ENCODE data around the gene CAMTA1. TPM values are rescaled to one million over a fixed set of nuclear protein-coding genes. Genes with fewer than 3 reads are reported as not detected.

The CAMTA1 gene
- polyA plus RNA-seq, 1 of the 3 experiments (the other 2 are of a cell fraction), result 63.1 TPM

DNA sequence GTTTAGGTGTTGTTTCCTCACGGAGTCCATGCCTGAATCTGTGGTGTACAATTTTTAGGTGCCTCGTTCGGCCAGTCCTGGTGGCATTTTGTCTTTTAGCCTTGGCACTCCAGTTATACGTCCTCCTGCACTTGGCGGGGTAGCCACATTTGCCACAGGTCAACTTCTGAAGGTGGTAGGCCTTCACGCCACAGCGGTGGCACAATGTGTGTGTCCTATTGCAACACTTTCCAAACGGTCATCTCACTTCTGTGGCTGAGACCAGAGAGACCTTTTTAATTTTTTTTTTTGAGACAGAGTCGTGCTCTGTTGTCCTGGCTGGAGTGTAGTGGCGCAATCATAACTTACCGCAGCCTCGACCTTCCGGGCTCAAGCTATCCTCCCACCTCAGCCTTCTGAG, 49.1 kb downstream of the CAMTA1 start:
- CTCF ChIA-PET, result interaction anchor here (1.3 kb wide), 1 partner anchor 115 kb away, joined by 3 read pairs; no protein-coding TSS in a partner anchor
- 95% methylated on average over 13 of the region's 13 CpGs for WGBS (ENCODE audit: low lambda C conversion rate)
- TF ChIP-seq RXRA (IDR thresholded peaks at IDR 0.05; ENCODE audit: borderline replicate concordance, low read depth) (no peak), EP300 (IDR thresholded peaks at IDR 0.05; ENCODE audit: borderline replicate concordance in 1 of 2, low read depth in 1 of 2, low read length in 1 of 2) (no peak), JUND (IDR thresholded peaks at IDR 0.05) (no peak), MEF2A (IDR thresholded peaks at IDR 0.05; ENCODE audit: borderline replicate concordance, low read depth) (no peak), TAF1 (IDR thresholded peaks at IDR 0.05; ENCODE audit: borderline replicate concordance, low read depth, low read length) (no peak), YY1 (IDR thresholded peaks at IDR 0.05; ENCODE audit: low read depth) (no peak), RAD21 (IDR thresholded peaks at IDR 0.05; ENCODE audit: low read length) (no peak), GABPA (IDR thresholded peaks at IDR 0.05; ENCODE audit: low read depth) (no peak), RFX5 (IDR thresholded peaks at IDR 0.05; ENCODE audit: low read length) (no peak)
- TF ChIP-seq, protein P1, sequence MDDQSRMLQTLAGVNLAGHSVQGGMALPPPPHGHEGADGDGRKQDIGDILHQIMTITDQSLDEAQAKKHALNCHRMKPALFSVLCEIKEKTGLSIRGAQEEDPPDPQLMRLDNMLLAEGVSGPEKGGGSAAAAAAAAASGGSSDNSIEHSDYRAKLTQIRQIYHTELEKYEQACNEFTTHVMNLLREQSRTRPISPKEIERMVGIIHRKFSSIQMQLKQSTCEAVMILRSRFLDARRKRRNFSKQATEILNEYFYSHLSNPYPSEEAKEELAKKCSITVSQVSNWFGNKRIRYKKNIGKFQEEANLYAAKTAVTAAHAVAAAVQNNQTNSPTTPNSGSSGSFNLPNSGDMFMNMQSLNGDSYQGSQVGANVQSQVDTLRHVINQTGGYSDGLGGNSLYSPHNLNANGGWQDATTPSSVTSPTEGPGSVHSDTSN (IDR thresholded peaks at IDR 0.05), result no peak
- TF ChIP-seq, protein P2, sequence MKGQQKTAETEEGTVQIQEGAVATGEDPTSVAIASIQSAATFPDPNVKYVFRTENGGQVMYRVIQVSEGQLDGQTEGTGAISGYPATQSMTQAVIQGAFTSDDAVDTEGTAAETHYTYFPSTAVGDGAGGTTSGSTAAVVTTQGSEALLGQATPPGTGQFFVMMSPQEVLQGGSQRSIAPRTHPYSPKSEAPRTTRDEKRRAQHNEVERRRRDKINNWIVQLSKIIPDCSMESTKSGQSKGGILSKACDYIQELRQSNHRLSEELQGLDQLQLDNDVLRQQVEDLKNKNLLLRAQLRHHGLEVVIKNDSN (IDR thresholded peaks at IDR 0.05; ENCODE audit: borderline replicate concordance, low read depth), result no peak
- TF ChIP-seq, protein P3, sequence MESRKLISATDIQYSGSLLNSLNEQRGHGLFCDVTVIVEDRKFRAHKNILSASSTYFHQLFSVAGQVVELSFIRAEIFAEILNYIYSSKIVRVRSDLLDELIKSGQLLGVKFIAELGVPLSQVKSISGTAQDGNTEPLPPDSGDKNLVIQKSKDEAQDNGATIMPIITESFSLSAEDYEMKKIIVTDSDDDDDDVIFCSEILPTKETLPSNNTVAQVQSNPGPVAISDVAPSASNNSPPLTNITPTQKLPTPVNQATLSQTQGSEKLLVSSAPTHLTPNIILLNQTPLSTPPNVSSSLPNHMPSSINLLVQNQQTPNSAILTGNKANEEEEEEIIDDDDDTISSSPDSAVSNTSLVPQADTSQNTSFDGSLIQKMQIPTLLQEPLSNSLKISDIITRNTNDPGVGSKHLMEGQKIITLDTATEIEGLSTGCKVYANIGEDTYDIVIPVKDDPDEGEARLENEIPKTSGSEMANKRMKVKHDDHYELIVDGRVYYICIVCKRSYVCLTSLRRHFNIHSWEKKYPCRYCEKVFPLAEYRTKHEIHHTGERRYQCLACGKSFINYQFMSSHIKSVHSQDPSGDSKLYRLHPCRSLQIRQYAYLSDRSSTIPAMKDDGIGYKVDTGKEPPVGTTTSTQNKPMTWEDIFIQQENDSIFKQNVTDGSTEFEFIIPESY (IDR thresholded peaks at IDR 0.05; ENCODE audit: borderline replicate concordance, low read depth), result no peak
- TF ChIP-seq, protein P4, sequence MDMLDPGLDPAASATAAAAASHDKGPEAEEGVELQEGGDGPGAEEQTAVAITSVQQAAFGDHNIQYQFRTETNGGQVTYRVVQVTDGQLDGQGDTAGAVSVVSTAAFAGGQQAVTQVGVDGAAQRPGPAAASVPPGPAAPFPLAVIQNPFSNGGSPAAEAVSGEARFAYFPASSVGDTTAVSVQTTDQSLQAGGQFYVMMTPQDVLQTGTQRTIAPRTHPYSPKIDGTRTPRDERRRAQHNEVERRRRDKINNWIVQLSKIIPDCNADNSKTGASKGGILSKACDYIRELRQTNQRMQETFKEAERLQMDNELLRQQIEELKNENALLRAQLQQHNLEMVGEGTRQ (IDR thresholded peaks at IDR 0.05; ENCODE audit: borderline replicate concordance, low read depth, low read length), result no peak
- TF ChIP-seq, protein P5, sequence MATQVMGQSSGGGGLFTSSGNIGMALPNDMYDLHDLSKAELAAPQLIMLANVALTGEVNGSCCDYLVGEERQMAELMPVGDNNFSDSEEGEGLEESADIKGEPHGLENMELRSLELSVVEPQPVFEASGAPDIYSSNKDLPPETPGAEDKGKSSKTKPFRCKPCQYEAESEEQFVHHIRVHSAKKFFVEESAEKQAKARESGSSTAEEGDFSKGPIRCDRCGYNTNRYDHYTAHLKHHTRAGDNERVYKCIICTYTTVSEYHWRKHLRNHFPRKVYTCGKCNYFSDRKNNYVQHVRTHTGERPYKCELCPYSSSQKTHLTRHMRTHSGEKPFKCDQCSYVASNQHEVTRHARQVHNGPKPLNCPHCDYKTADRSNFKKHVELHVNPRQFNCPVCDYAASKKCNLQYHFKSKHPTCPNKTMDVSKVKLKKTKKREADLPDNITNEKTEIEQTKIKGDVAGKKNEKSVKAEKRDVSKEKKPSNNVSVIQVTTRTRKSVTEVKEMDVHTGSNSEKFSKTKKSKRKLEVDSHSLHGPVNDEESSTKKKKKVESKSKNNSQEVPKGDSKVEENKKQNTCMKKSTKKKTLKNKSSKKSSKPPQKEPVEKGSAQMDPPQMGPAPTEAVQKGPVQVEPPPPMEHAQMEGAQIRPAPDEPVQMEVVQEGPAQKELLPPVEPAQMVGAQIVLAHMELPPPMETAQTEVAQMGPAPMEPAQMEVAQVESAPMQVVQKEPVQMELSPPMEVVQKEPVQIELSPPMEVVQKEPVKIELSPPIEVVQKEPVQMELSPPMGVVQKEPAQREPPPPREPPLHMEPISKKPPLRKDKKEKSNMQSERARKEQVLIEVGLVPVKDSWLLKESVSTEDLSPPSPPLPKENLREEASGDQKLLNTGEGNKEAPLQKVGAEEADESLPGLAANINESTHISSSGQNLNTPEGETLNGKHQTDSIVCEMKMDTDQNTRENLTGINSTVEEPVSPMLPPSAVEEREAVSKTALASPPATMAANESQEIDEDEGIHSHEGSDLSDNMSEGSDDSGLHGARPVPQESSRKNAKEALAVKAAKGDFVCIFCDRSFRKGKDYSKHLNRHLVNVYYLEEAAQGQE (IDR thresholded peaks at IDR 0.05; ENCODE audit: low read depth, low read length), result no peak
- TF ChIP-seq, protein P6, sequence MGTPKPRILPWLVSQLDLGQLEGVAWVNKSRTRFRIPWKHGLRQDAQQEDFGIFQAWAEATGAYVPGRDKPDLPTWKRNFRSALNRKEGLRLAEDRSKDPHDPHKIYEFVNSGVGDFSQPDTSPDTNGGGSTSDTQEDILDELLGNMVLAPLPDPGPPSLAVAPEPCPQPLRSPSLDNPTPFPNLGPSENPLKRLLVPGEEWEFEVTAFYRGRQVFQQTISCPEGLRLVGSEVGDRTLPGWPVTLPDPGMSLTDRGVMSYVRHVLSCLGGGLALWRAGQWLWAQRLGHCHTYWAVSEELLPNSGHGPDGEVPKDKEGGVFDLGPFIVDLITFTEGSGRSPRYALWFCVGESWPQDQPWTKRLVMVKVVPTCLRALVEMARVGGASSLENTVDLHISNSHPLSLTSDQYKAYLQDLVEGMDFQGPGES (IDR thresholded peaks at IDR 0.05; ENCODE audit: low read depth, low read length), result no peak
- no peak overlapping the region for H2AFZ ChIP-seq (ENCODE audit: low read depth)
- H3K9me3 ChIP-seq, result no peaks in the 10 kb centered on the region
- no peak overlapping the region for H3K9ac ChIP-seq
- H3K27me3 ChIP-seq (ENCODE audit: insufficient read depth), result no peaks in the 10 kb centered on the region
- peaks cover 42% of the 10 kb centered on the region for H3K79me2 ChIP-seq (ENCODE audit: insufficient read depth)
- peaks cover 0 to 7% of the 10 kb centered on the region in 2 experiments for H3K36me3 ChIP-seq (replicated peaks in 1 of 2; ENCODE audit: control insufficient read depth in 1 of 2, insufficient read depth in 2 of 2, low read length in 1 of 2)
- H3K4me1 ChIP-seq (ENCODE audit: control insufficient read depth in 1 of 2, insufficient read depth in 2 of 2, low read depth in 1 of 2, low read length in 1 of 2), result peaks cover 3 to 4% of the 10 kb centered on the region in 2 experiments; a peak in 1 of 4 replicates
- H3K4me2 ChIP-seq, result no peak overlapping the region
- H3F3A ChIP-seq (replicated peaks; ENCODE audit: insufficient read depth), result no peaks in the 10 kb centered on the region
- POLR2A ChIA-PET, result no interaction called here
- no peak overlapping the region for H3K4me3 ChIP-seq (ENCODE audit: low read depth in 2 of 2, low read length in 1 of 2)
- no peaks in the 10 kb centered on the region for H3K9me2 ChIP-seq
- DNase-seq, result no peak
- no peak overlapping the region for H3K27ac ChIP-seq (ENCODE audit: low read depth in 2 of 2, low read length in 1 of 2)
- H4K20me1 ChIP-seq (ENCODE audit: insufficient read depth), result no peaks in the 10 kb centered on the region; the same call in 1 of the 2 replicates
